Activated CD4-positive, alpha-beta T cell treated with anti-CD3 and anti-CD28 coated beads, Interleukin-2, amount 10 ng/mL, durations not matched to agents 24 days and 14 days (primary cell): ENCODE results near the gene PPFIA2. TPM values are rescaled to one million over a fixed set of nuclear protein-coding genes. Genes with fewer than 3 reads are reported as not detected.
"Not testable (repeated sequence)": the region's sequence is repeated elsewhere in the genome, so short reads cannot be mapped to it uniquely, and the experiment has no call there.

Experiments
- DNase-seq: peaks from one replicate; pipeline ENCODE4 v3.0.0; 2022
- H3K27ac Mint-ChIP-seq: one replicate; pipeline ENCODE4 v1.8.0; 2022; ENCODE audit warnings: mild to moderate bottlenecking, mixed read lengths
- H3K27me3 Mint-ChIP-seq: one replicate; pipeline ENCODE4 v1.8.0; 2022; ENCODE audit warnings: mixed read lengths
- H3K36me3 Mint-ChIP-seq: one replicate; pipeline ENCODE4 v1.8.0; 2022; ENCODE audit warnings: low read depth, mild to moderate bottlenecking, mixed read lengths
- H3K4me1 Mint-ChIP-seq: one replicate; pipeline ENCODE4 v1.8.0; 2021; ENCODE audit warnings: mixed read lengths
- H3K4me3 Mint-ChIP-seq: one replicate; pipeline ENCODE4 v1.8.0; 2022; ENCODE audit warnings: mild to moderate bottlenecking, moderate library complexity, mixed read lengths
- H3K9me3 Mint-ChIP-seq: one replicate; pipeline ENCODE4 v1.8.0; 2021; ENCODE audit warnings: mixed read lengths
- intact Hi-C: fragments of 100-400 bp; cut with micrococcal nuclease; formaldehyde crosslinking; loops from one replicate; pipeline ENCODE4 v1.15.1; 2023
- total RNA-seq: library from RNA; stranded (reverse); gene quantifications from 2 replicates; pipeline ENCODE4 v1.2.3, GENCODE V29; 2022

PPFIA2 gene
- total RNA-seq, 1 donor from 2014 or later: not detected

- no peak overlapping the region for H3K4me3 Mint-ChIP-seq
Observed at GRCh38 chr12:81626406-81626805, 132.7 kb downstream of the PPFIA2 start.

GRCh38 chr12:81617915-81618314 lies 141.2 kb downstream of the PPFIA2 start:
- Mint-ChIP-seq H3K9me3 (no peaks in the 10 kb centered on the region), H3K27ac (no peak overlapping the region), H3K4me3 (no peak overlapping the region), H3K4me1 (no peaks in the 10 kb centered on the region), H3K27me3 (no peaks in the 10 kb centered on the region), H3K36me3 (no peaks in the 10 kb centered on the region)
- DNase-seq: no peak
- intact Hi-C loops: no loop called here

More at GRCh38 chr12:81626406-81626805, 132.7 kb downstream of the PPFIA2 start:
- intact Hi-C loops: loop anchor here (5.0 kb wide), 1 partner anchor 174 kb away; no protein-coding TSS in a partner anchor
- no peak for DNase-seq
- Mint-ChIP-seq H3K27me3 (no peaks in the 10 kb centered on the region), H3K4me1 (no peaks in the 10 kb centered on the region), H3K27ac (no peak overlapping the region), H3K36me3 (no peaks in the 10 kb centered on the region), H3K9me3 (no peaks in the 10 kb centered on the region)

GRCh38 chr12:81615026-81615588 lies 144.0 kb downstream of the PPFIA2 start:
- no peaks in the 10 kb centered on the region for H3K27me3 Mint-ChIP-seq

GRCh38 chr12:81610955-81611889 lies 147.9 kb downstream of the PPFIA2 start:
- Mint-ChIP-seq H3K4me1 (no peaks in the 10 kb centered on the region), H3K9me3 (no peaks in the 10 kb centered on the region), H3K36me3 (no peaks in the 10 kb centered on the region), H3K27me3 (peaks cover 2% of the 10 kb centered on the region), H3K4me3 (no peak overlapping the region), H3K27ac (no peak overlapping the region)
- intact Hi-C loops: no loop called here
- no peak for DNase-seq

More at GRCh38 chr12:81615026-81615588, 144.0 kb downstream of the PPFIA2 start:
- H3K36me3 Mint-ChIP-seq: no peaks in the 10 kb centered on the region
- H3K4me1 Mint-ChIP-seq: no peaks in the 10 kb centered on the region
- intact Hi-C loops: no loop called here
- no peak for DNase-seq
- H3K4me3 Mint-ChIP-seq: no peak overlapping the region
- no peak overlapping the region for H3K27ac Mint-ChIP-seq
- H3K9me3 Mint-ChIP-seq: no peaks in the 10 kb centered on the region

GRCh38 chr12:81597928-81598604 lies 161.1 kb downstream of the PPFIA2 start:
- no peak overlapping the region for H3K4me3 Mint-ChIP-seq
- DNase-seq: no peak
- no peaks in the 10 kb centered on the region for H3K36me3 Mint-ChIP-seq
- H3K27me3 Mint-ChIP-seq: no peaks in the 10 kb centered on the region
- H3K4me1 Mint-ChIP-seq: no peaks in the 10 kb centered on the region
- H3K27ac Mint-ChIP-seq: no peak overlapping the region
- no peaks in the 10 kb centered on the region for H3K9me3 Mint-ChIP-seq
- intact Hi-C loops: no loop called here

- H3K27me3 Mint-ChIP-seq: no peaks in the 10 kb centered on the region
- no peaks in the 10 kb centered on the region for H3K9me3 Mint-ChIP-seq
- H3K27ac Mint-ChIP-seq: no peak overlapping the region
- no peaks in the 10 kb centered on the region for H3K4me1 Mint-ChIP-seq
- H3K4me3 Mint-ChIP-seq: no peak overlapping the region
- intact Hi-C loops: no loop called here
- H3K36me3 Mint-ChIP-seq: no peaks in the 10 kb centered on the region
- no peak for DNase-seq
Observed at GRCh38 chr12:81596558-81596957, 162.6 kb downstream of the PPFIA2 start.

GRCh38 chr12:81591256-81591655 lies 167.9 kb downstream of the PPFIA2 start:
- intact Hi-C loops: no loop called here
- H3K27ac Mint-ChIP-seq: no peak overlapping the region
- no peaks in the 10 kb centered on the region for H3K36me3 Mint-ChIP-seq
- DNase-seq: no peak
- H3K4me3 Mint-ChIP-seq: no peak overlapping the region
- no peaks in the 10 kb centered on the region for H3K4me1 Mint-ChIP-seq
- no peaks in the 10 kb centered on the region for H3K27me3 Mint-ChIP-seq
- no peaks in the 10 kb centered on the region for H3K9me3 Mint-ChIP-seq

GRCh38 chr12:81590703-81591102 lies 168.4 kb downstream of the PPFIA2 start:
- DNase-seq, H3K36me3 Mint-ChIP-seq, H3K27ac Mint-ChIP-seq, intact Hi-C loops, H3K9me3 Mint-ChIP-seq, H3K27me3 Mint-ChIP-seq, H3K4me3 Mint-ChIP-seq, H3K4me1 Mint-ChIP-seq: not testable (repeated sequence)

- DNase-seq: no peak
- no peaks in the 10 kb centered on the region for H3K9me3 Mint-ChIP-seq
- H3K4me1 Mint-ChIP-seq: no peaks in the 10 kb centered on the region
- H3K36me3 Mint-ChIP-seq: no peaks in the 10 kb centered on the region
- H3K27ac Mint-ChIP-seq: no peak overlapping the region
- intact Hi-C loops: no loop called here
- no peak overlapping the region for H3K4me3 Mint-ChIP-seq
- H3K27me3 Mint-ChIP-seq: no peaks in the 10 kb centered on the region
Observed at GRCh38 chr12:81588235-81589008, 170.7 kb downstream of the PPFIA2 start.

GRCh38 chr12:81585787-81586186 lies 173.4 kb downstream of the PPFIA2 start:
- H3K27ac Mint-ChIP-seq: no peak overlapping the region
- H3K27me3 Mint-ChIP-seq: no peaks in the 10 kb centered on the region
- intact Hi-C loops: no loop called here
- H3K9me3 Mint-ChIP-seq: no peaks in the 10 kb centered on the region
- H3K4me1 Mint-ChIP-seq: no peaks in the 10 kb centered on the region
- DNase-seq: no peak
- H3K4me3 Mint-ChIP-seq: no peak overlapping the region
- H3K36me3 Mint-ChIP-seq: no peaks in the 10 kb centered on the region

GRCh38 chr12:81573228-81573627 lies 185.9 kb downstream of the PPFIA2 start:
- intact Hi-C loops: no loop called here
- H3K36me3 Mint-ChIP-seq: no peaks in the 10 kb centered on the region
- H3K4me1 Mint-ChIP-seq: no peaks in the 10 kb centered on the region
- no peaks in the 10 kb centered on the region for H3K27me3 Mint-ChIP-seq
- no peak overlapping the region for H3K4me3 Mint-ChIP-seq
- no peak for DNase-seq
- no peaks in the 10 kb centered on the region for H3K9me3 Mint-ChIP-seq
- H3K27ac Mint-ChIP-seq: no peak overlapping the region

- H3K36me3 Mint-ChIP-seq: no peaks in the 10 kb centered on the region
- no peak for DNase-seq
- H3K9me3 Mint-ChIP-seq: no peaks in the 10 kb centered on the region
- no peak overlapping the region for H3K27ac Mint-ChIP-seq
- no peaks in the 10 kb centered on the region for H3K27me3 Mint-ChIP-seq
- intact Hi-C loops: no loop called here
- no peak overlapping the region for H3K4me3 Mint-ChIP-seq
- H3K4me1 Mint-ChIP-seq: no peaks in the 10 kb centered on the region
Observed at GRCh38 chr12:81572411-81572810, 186.7 kb downstream of the PPFIA2 start.

- no peaks in the 10 kb centered on the region for H3K27me3 Mint-ChIP-seq
- intact Hi-C loops: no loop called here
- no peaks in the 10 kb centered on the region for H3K36me3 Mint-ChIP-seq
- H3K9me3 Mint-ChIP-seq: no peaks in the 10 kb centered on the region
- no peak for DNase-seq
- no peak overlapping the region for H3K27ac Mint-ChIP-seq
- no peaks in the 10 kb centered on the region for H3K4me1 Mint-ChIP-seq
- H3K4me3 Mint-ChIP-seq: no peak overlapping the region
Observed at GRCh38 chr12:81570234-81570633, 188.9 kb downstream of the PPFIA2 start.
